GM21619 (cell line): ENCODE measurements around the gene ATXN7L2.

Experiments used
- ATAC-seq: cut with Tn5 transposase; IDR thresholded peaks from one replicate; pipeline ENCODE4 v1.9.1; 2021; ENCODE audit not compliant: unreplicated experiment

Gene ATXN7L2

GRCh38 chr1:109474697-109475096, 9.0 kb upstream of the ATXN7L2 start:
- ATAC-seq, result no peak

- ATAC-seq, result no peak
These were observed 8.4 kb upstream of the ATXN7L2 start for GRCh38 chr1:109475261-109475660.

- no peak for ATAC-seq
These were observed 6.9 kb upstream of the ATXN7L2 start for GRCh38 chr1:109476825-109477224.

GRCh38 chr1:109477821-109478220, 5.9 kb upstream of the ATXN7L2 start:
- no peak for ATAC-seq

GRCh38 chr1:109478806-109479205, 4.9 kb upstream of the ATXN7L2 start:
- no peak for ATAC-seq

DNA sequence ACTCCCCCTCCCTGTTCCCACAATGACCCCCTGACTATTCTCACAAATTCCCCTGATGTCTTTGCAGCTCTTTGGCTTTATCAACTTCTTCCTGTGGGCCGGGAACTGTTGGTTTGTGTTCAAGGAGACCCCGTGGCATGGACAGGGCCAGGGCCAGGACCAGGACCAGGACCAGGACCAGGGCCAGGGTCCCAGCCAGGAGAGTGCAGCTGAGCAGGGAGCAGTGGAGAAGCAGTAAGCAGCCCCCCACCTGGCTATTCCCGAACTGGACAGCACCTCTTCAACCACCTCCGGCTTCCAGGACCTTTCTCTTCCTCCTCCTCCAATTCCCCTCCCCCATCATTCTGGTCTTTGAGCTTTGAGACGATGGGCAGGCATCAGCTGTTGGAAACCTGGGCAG, 4.4 kb upstream of the ATXN7L2 start:
- no peak for ATAC-seq

GRCh38 chr1:109479901-109480300, 3.8 kb upstream of the ATXN7L2 start:
- no peak for ATAC-seq

GRCh38 chr1:109481646-109482045, 2.1 kb upstream of the ATXN7L2 start:
- no peak for ATAC-seq

DNA sequence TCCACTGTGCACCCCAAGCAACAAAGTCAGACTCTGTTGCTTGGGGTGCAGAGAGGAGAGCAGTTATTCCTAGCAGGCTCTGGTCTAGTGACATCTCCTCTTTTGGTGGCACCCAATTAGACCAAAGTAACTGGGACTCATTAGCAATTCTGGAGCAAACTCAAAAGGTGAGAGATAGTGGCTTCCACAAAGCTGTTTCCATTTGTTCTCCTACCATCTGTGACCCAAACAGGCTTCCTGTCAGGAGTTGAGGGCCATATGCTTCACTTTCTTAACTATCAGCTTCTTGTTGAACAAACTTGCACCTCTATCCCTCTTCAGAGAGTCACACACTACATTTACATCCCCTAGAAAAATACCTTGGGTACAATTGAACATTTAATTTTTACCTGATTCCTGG, 1.5 kb upstream of the ATXN7L2 start:
- no peak for ATAC-seq

DNA sequence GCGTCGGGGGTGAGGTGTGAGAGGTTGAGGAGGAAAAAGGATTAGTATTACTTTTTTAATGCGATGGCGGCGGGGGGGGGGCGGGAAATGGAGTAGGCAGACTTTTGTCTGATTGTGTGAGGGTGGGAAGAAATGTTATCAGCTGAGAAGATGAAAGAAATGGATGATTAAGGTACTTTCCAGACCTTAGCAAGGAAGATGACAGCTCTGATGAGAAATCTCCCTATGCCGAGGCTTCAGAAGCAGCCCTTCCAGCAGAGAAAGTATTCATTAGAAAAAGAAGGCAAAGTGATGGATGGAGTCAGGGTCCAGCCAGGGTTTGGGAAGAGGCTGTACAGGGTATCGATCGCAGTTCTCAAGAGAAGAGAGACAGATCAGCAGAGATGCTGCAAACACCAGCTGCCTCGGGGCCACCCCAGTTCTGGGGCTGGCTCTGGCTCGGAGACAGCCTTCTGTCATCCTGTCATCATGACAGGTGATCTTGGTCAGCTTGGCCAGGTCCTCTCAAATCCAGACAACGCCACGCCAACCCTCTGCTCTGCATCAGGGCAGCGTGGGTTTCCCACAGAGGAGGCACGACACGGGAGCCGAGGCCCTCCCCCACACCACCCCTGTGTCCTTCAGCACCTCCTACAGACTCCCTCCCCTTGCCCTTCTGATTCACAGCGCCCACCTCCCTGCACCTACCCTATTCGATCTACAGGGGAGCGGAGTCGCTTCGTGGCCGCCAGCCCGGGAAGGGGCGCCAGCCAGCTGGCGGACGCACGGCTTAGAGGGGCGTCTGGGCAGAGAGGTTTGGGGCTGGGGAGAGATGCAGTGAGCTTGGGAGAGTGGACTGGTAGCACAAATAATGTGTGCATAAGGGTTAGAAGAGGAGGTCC, 674 bp upstream of the ATXN7L2 start:
- ATAC-seq, result peak; percentile 24

GRCh38 chr1:109484519-109484975, 842 bp downstream of the ATXN7L2 start:
- ATAC-seq, result no peak

DNA sequence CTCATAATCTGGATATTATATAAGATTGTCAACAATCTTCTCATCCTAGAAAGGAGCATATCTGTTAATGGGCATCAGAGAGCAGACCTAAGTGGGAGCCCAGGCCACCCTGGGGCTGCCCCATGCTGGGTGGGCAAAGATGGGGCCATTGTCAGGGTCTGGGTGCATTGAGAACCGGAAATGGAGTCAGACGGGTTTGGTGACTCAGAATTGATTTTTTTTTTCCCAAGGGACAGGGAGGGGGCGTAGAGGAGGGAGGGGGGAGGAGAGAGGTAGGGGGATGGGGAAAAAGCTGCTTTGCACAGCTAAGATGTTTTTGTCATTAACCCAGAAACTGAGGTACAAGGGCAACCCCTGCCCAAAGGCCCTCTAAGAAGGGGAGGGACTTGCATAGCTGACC, 1.3 kb downstream of the ATXN7L2 start:
- no peak for ATAC-seq

DNA sequence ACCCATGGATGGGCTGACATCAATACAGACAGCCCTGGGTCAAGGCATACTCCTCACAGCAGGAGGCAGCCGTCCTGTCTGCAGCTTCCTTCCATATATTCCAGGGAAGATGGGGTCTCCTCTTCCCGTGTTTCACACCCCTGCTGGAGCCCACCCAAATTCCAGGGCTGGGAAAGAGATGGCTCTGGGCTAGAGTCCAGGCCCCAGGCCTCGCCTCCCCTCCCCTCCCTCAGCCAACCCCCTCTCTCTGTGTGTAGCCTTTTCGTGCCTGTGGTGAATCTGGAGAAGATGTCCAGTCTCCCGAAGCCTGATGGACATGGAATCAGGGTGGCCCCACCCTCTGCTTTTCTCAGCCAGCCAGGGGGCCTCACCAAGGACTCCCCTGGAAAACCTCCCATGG, 3.6 kb downstream of the ATXN7L2 start:
- no peak for ATAC-seq

DNA sequence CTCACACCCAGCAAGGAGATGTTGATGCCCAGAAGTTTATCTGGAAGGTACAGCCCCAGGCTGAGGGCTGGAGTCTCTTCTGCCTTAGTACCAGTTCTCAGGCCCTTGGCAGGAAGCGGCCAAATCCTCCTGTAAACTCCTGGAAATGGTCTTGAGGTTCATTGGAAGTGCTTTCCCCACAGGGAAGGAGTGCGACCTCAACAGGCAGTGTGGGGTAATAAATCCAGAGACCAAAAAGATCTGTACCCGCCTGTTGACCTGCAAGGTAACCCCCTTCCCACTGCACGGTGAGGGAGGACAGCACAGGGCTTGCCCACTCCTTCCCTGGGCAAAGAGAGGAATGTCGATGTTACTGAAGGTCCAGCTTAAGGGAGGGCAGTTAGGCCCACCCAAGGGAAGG, 4.5 kb downstream of the ATXN7L2 start:
- ATAC-seq, result no peak

DNA sequence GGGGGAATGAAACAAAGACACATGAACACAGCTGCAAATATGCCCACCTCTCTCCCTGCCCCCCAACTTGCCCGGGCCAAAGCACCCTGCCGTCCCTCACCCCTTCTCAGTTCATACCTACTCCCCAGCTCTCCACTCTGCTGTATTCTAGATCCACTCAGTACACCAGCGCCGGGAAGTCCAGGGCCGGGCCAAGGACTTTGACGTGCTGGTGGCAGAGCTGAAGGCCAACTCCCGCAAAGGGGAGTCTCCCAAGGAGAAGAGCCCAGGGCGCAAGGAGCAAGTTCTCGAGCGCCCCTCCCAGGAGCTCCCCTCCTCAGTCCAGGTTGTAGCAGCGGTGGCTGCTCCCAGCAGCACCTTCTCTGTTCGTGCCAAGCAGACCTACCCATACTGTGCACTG, 5.0 kb downstream of the ATXN7L2 start:
- no peak for ATAC-seq

- no peak for ATAC-seq
These were observed 6.6 kb downstream of the ATXN7L2 start for GRCh38 chr1:109490029-109490933.

DNA sequence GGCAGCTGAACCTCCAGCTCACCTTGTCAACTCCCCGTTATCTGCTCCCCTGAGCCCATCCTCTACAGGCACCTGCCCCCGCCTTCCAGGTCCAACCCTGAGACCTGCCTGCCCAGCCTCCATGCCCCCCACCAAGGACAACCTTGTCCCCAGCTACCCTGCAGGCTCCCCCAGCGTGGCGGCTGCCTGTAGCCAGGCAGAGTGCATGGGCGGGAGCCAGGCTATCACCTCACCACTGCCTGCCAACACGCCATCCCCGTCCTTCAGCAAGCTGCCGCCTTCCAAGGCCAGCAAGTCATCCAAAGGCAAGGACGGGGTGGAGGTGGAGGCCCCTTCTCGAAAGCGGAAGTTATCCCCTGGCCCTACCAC, 7.2 kb downstream of the ATXN7L2 start:
- no peak for ATAC-seq

DNA sequence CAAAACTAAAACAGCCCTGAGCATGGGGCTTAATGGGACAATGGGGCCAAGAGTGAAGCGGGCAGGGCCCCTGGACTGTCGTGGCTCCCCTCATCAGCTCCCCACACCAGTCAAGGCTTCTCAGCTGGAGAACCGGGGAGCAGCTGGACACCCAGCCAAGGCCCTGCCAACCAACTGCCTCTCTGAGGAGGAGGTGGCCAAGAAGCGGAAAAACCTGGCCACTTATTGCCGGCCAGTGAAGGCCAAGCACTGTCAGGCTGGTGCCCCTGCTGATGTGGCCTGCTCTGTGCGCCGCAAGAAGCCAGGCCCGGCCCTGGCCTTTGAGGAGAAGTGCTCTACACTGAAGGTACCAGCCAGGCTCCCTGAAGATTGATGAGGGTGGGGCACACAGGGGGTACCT, 7.7 kb downstream of the ATXN7L2 start:
- no peak for ATAC-seq

DNA sequence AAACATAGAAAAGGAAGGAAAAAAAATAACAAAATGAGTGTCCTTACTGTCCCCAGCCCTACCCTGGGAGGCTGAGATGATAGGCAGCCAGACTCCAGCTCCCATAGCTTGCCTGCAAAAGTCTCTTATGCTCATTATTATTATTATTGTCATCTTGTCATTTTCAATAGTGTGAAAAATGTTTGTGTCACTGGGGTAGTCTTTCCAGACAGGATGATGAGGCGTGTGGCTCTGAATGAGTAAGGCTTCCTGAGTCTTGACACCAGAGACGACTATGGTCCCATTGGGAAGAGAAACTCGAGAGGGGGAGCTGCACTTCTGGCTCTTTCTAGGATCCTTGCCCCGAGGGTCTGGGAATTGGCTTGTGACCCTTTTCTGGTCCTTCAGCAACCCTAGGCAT, 9.1 kb downstream of the ATXN7L2 start:
- no peak for ATAC-seq

DNA sequence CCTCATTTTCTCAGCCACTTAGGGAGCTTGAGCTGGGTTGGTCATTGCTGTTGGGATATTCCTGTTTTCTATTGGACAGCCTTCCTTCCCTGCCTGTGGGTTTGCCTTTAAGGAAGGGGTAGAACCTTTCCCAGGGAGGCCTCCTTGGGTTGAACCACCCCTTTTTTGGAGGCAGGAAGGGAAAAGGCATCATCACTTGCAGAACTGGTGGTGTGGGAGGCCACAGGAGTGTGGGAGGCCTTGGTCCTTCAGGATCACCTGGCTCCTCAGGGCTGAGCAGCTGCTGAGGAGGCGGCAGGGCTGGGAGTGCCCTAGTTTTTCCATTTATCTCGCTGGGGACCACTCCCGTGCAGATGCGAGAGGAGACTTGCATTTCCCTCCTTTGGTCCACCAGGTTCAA, 9.5 kb downstream of the ATXN7L2 start:
- ATAC-seq, result no peak

DNA sequence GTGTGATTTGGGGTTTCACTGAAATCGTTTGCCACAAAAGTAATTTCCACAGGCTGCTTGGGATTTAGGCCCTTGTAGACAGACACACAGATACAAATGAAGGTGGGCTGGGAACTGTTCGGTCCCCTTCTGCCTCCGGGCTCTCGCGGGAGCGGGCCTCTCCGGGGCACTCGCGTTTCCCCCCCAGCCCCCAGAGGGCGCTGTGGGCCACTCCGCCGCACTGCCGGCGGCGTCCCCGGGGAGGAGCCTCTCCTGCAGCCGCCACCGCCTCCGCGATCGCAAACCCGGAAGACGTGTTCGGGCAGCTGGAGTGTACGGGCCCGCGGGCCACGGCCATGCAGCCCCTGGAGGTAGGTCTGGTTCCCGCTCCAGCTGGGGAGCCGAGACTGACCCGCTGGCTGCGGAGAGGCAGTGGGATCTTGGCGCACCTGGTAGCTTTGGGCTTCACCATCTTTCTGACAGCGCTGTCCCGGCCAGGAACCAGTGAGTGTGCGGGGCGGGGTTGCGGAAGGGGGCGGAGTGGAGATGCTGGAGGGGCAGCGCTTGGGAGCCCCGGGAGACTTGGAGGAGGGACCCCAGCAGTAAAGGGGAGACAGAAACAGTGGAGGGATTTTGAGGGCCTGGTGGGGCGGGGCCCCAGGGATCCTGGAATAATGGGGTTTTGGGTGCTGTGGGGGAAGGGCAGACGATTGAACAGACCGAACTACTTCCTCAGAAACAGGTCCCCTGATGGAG, 10.3 kb downstream of the ATXN7L2 start, which contains the start of gene CYB561D1:
TSS of gene CYB561D1 (plus strand) at position 290 of the 735 bp plus-strand sequence. CDS start at position 336, 46 bp downstream.
- ATAC-seq, result peak; percentile 88
